T-helper 1 cell treated with Interleukin-12 subunit alpha and Interleukin-12 subunit beta and Interleukin-4 antibody, amounts not matched to agents 30 ng/mL and 1 ng/mL, for 36 hours (primary cell): ENCODE results near the gene RXRG. TPM values are rescaled to one million over a fixed set of nuclear protein-coding genes. Genes with fewer than 3 reads are reported as not detected.

Source experiments
- intact Hi-C: fragments of 100-400 bp; cut with micrococcal nuclease; formaldehyde crosslinking; loops from one replicate; pipeline ENCODE4 v1.15.1; 2024
- total RNA-seq: library from RNA; stranded (reverse); gene quantifications from 2 replicates; pipeline ENCODE4 v1.2.3, GENCODE V29; 2022

RXRG gene
- total RNA-seq, 1 donor from 2014 or later: not detected

- intact Hi-C loops: no loop called here
Observed at GRCh38 chr1:165411396-165411795, 33.5 kb downstream of the RXRG start.

DNA sequence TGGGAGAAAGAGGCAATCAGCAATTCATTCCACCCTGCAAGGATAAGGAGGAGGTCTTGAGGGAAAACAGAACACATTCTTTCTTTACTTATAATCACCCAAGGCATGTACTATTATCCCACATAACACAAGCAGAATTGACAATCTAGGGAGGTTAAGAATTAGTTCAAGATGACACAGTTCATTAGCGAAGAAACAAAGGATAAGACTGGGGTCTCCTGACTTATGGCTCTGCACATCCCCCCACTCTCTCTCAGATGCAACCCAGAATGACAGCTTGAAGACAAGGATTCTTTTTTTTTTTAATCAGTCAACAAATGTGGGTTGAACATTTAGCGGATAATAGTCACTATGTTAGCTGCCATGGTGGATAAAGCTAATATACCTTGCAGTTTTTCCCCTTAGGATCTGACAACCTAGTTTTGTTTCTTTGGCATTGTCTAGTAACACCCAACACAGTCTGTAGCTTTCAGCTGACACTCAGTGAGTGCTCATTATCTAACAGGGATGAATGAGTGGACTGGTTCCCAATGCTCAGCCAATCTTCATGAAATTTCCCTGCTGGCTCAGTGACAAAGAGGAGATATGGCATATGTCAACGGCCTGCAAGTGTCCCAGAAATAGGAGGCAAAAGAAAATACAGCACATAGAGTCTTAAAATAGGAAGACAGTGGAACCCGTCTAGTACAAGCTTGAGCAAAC, 35.1 kb downstream of the RXRG start:
- intact Hi-C loops: no loop called here

GRCh38 chr1:165408518-165408917, 36.4 kb downstream of the RXRG start:
- intact Hi-C loops: no loop called here

GRCh38 chr1:165407398-165407797, 37.5 kb downstream of the RXRG start:
- intact Hi-C loops: no loop called here

DNA sequence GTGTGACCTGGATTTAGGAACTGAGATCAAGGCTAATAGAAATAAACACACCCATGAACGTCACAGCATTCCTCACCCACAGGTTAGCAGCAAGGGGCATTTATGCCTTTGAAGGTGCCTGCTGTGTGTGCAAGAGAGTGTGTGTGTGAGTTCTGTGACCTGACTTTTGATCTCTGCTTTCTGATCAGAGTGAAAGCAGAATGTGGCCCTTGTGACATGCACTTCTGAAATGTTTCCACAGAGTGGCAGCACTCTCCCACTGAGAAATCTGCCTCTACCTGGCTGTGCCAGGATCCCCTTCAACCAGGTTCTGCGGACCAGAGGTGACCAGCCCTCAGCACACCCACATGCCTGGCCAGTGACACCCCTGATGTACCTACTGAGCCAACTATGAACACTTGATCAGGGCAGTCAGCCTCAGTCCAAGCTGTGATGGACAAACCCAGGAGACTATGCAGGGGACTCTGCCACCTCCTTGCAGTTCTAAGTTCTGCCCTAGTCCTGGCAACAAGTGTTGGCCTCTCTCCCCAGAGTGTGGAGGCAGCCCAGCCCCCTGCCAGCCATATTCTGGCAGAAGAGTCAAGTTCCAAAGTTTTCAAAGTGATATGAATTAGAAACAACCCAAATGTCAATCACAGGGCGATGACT, 41.0 kb downstream of the RXRG start:
- intact Hi-C loops: loop anchor here (1.0 kb wide), 3 partner anchors 11 to 510 kb away; no protein-coding TSS in a partner anchor

- intact Hi-C loops: no loop called here
Observed at GRCh38 chr1:165402517-165403111, 42.3 kb downstream of the RXRG start.

DNA sequence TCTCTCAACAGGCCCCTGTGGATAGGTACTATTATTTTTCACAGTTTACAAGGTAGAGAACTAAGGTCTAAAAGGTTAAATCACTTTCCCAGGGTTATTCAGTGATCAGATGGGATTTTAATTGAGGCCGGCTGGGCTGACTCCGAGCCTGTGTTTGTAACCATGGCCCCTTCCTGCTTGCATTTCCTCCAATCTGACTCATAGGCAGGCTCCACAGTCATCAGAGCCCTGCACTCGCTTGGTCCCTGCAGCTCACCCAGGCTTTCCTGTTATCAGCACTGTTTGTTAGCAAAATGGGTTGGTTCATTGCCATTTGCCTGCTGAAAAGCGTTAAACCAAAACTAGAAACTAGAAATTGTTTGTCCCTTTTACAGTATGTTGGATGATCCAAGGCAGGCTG, 47.0 kb downstream of the RXRG start:
- intact Hi-C loops: loop anchor here (10.0 kb wide), 1 partner anchor 767 kb away; the partner anchor contains the start of gene FAM78B

- intact Hi-C loops: loop anchor here (10.0 kb wide), 1 partner anchor 769 kb away; the partner anchor contains the start of gene FAM78B
Observed at GRCh38 chr1:165395901-165396300, 49.0 kb downstream of the RXRG start.

DNA sequence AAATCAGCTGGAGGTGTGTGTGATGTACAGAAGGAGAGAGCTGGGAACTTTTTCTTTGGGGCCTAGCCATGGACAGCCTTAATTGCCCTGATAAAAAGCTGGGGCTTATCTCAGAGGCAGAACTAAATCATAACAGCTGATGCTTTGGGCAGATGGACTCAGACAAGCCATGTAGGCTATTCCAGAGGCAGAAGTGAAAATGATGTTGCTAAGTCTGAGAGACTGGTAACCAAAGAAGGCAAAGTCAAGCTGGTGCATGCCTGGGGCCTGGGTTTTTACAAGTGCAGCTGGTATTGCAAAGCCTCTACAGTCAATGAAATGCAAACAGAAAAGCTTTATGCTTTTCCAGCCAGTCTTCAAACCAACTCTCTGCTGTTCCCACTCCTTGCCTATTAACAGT, 49.4 kb downstream of the RXRG start:
- intact Hi-C loops: loop anchor here (10.0 kb wide), 1 partner anchor 769 kb away; the partner anchor contains the start of gene FAM78B

DNA sequence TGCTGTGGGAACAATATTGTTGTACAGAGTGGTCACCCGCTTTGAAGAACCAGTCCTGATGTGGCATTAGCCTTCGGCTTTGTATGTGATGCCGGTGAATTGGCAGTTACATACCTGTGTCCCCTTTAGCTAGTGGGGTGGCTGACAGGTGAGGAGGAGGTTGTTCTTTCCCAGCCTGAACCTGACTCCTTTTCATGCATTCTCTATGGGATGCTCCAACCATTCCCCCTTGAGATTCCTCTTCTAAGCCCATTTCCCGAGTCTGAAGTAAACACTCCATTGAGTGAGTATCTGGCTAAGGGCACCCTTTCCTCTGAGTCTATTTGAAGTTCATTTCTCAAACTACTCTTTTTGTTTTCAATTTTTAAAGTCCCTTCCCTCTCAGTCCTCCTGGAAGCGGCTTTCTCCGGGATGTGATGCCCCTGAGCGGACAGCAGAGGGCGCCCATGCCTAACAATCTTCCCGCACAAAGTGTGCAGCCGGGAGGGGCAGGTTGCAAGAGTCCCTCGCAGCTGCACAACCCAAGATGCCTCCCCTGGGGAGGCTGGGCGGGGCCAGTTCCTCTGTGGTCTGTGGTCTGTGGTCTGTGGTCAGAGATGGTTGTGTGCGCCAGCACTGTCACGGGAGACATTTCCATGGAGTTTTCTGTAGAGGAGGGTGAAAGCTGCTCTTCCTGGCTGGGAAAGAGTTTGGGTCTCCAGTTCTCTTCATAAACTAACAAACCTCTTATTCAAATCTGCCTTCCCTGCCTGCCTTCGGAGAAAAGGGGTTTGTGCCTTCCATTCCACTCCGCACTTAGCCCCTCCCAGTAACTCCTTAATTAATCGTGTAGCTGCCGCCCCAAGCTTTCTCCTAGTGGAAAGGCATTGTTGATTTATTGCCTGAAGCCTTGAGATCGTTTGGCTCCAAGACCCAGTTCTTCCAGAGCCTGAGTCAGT, 52.0 kb downstream of the RXRG start:
- intact Hi-C loops: loop anchor here (1.0 to 10.0 kb wide), 11 partner anchors 11 to 1664 kb away; partner anchors contain the start of genes ALDH9A1, FAM78B, MGST3 and TMCO1

- intact Hi-C loops: loop anchor here (5.0 to 10.0 kb wide), 3 partner anchors 775 to 1668 kb away; partner anchors contain the start of gene FAM78B
Observed at GRCh38 chr1:165389609-165390008, 55.3 kb downstream of the RXRG start.

- intact Hi-C loops: no loop called here
Observed at GRCh38 chr1:165387961-165388360, 57.0 kb downstream of the RXRG start.

DNA sequence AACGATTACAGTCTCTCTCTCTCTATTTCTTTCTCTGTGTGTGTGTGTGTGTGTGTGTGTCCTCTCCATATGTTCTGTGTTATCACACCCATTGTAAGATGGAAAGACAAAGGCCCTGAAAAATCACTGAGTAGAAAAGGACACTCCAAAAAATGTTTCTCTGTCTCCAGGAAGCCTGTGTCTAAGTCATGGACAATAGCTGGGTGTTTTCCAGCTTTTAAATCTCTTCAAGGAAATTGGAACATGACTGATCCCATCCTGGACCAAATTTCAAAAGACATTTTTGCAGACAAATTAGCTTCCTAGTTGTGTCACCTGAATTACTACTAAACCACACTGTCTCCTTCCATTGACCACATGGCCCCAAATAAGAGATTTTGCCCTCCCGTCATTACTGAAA, 57.4 kb downstream of the RXRG start:
- intact Hi-C loops: no loop called here

DNA sequence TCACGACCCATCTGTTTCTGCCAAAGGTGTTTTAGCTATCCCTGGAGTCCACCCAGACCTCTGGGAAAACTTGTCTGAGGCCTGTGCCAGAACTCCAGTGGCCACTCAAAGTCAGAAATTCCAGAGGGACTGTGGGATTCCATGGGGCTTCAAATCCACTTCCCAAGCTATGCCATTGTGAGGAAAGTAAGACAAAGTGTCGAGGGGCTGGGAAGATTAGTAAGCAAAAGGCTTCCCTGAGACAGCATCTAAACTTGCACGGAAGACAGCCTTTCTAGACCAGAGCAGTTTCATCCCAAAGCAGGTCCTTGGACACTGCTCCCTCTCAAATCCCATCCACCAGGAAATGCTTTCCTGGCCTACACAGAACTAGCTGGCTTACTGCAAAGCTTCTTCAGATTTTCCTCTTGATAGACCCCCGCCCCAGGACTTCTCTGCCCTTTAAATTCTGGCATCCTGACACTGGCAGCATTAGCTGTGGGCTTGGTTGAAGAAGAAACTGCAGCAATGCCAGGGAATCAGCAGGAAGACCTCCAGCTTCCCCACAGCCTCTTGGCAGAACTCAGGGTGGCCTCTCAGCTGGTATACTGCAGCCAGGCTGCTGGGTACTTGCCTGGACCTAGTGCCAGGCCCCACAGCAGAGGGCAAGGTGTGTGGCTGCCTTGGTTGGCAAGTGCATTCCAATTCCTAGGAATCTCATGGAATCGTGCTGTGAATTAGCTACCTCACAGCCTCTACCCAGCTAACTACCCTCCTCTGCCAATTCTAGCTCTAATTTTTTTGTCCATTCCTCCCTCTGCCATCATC, 61.1 kb downstream of the RXRG start:
- intact Hi-C loops: no loop called here

- intact Hi-C loops: no loop called here
Observed at GRCh38 chr1:165383067-165383466, 61.9 kb downstream of the RXRG start.

GRCh38 chr1:165381745-165382505, 63.0 kb downstream of the RXRG start:
- intact Hi-C loops: no loop called here

- intact Hi-C loops: no loop called here
Observed at GRCh38 chr1:165376811-165377311, 68.1 kb downstream of the RXRG start.

DNA sequence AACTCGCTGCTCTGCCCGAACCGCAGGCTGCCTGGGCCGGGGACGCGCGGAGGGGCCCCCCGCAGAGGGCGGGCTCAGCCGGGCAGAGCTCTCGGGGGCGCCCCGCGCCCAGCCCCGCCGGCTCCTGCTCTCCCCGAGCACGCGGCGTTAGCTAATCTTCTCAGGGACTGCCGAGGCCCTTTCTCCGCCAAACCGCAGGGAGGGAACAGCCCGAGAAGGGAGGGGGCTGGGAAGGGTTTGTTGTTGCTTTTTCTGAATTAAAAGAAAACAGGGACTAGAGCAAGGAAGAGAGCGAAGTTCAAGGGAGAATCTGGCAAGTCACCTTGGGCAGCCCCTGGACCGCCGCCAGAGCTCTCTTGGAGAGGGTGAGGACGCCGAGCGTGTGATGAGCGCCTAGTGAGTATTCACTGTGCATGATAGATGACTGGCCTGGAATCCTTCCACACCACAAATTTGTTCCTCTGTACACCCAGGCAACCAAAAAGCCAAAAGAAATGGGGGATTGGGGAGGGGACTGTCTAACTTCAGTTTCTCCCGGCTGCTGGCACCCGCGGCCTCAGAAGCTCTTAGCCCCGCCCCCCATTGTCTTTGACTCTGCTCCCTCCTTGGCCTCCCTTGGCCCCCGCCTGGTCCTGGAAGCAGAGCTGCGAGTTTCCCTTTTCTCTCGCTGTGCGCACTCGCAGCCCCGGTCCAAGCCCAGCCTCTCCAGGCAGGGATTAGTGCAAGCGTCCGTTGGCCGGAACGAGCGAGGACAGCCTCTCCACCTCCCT, 68.7 kb downstream of the RXRG start:
- intact Hi-C loops: no loop called here
